K562 (cell line): ENCODE measurements around the gene SYNGR1. TPM values are rescaled to one million over a fixed set of nuclear protein-coding genes. Genes with fewer than 3 reads are reported as not detected.

ENCODE experiments used
- HMG20A ChIP-seq: fragments of 450-650 bp; formaldehyde crosslinking; conservative IDR thresholded peaks from 2 replicates; pipeline ENCODE4 v1.4.0; 2020; ENCODE audit warnings: mild to moderate bottlenecking, mixed read lengths
- HMGN3 ChIP-seq: IDR thresholded peaks from 2 replicates; pipeline ENCODE4 v1.6.1; 2011; ENCODE audit warnings: borderline replicate concordance, low read depth, mild to moderate bottlenecking, mixed read lengths, low read length; ENCODE audit not compliant: insufficient read length; ENCODE audit errors: extremely low read depth
- MCM7 ChIP-seq, 2 experiments: fragments of 450-650 bp; IDR thresholded peaks; 2 replicates each; pipeline ENCODE4 v1.6.1; 2016 to 2018
- NFRKB ChIP-seq: fragments of 450-650 bp; IDR thresholded peaks from 2 replicates; pipeline ENCODE4 v1.6.1; 2016; ENCODE audit warnings: low read depth
- OTX1 ChIP-seq: fragments of 450-650 bp; formaldehyde crosslinking; IDR thresholded peaks from 2 replicates; pipeline ENCODE4 v1.4.0; 2022; ENCODE audit warnings: mild to moderate bottlenecking
- POLR2A ChIP-seq: fragments of 450-650 bp; conservative IDR thresholded peaks from 2 replicates; pipeline ENCODE4 v1.6.1; 2016
- PPARD ChIP-seq: fragments of 250-450 bp; sonication (Bioruptor Pico); IDR thresholded peaks from 2 replicates; pipeline ENCODE4 v1.8.0; 2022; ENCODE audit warnings: inconsistent platforms, mild to moderate bottlenecking, moderate library complexity
- RFX1 ChIP-seq: fragments of 450-650 bp; IDR thresholded peaks from 2 replicates; pipeline ENCODE4 v1.6.1; 2016; ENCODE audit warnings: mild to moderate bottlenecking, moderate library complexity
- ZKSCAN1 ChIP-seq: fragments of 150-350 bp; IDR thresholded peaks from 2 replicates; pipeline ENCODE4 v1.6.1; 2016; ENCODE audit warnings: low read depth, low read length
- ZNF212 ChIP-seq: fragments of 450-650 bp; formaldehyde crosslinking; IDR thresholded peaks from 2 replicates; pipeline ENCODE4 v1.4.0; 2020; ENCODE audit warnings: mild to moderate bottlenecking
- ZNF512 ChIP-seq: IDR thresholded peaks from 2 replicates; pipeline ENCODE4 v1.6.1; 2016; ENCODE audit warnings: missing genetic modification characterization, missing compliant biosample characterization
- ZNF668 ChIP-seq: fragments of 250-450 bp; sonication (Bioruptor Pico); IDR thresholded peaks from 2 replicates; pipeline ENCODE4 v1.8.0; 2022; ENCODE audit warnings: mild to moderate bottlenecking, inconsistent platforms
- polyA plus RNA-seq, 8 experiments: library from polyadenylated mRNA; depleted of rRNA in 4 of 8; stranded (reverse) in 5 of 8; unstranded in 3 of 8; fragments of >200 nt; fragmentation: Nextera tagmentation in 2 of 8; fragmentation: Illumina TruSeq in 1 of 8; extraction: Ambion mirVana in 2 of 8; extraction: Trizol in 1 of 8; gene quantifications; 2 replicates each; pipeline versions ENCODE4 v1.2.1 to v1.2.3, GENCODE V29; 2011 to 2014; ENCODE audit warnings: inconsistent platforms in 1 of 8, missing spikeins in 1 of 8
- total RNA-seq, 7 experiments: library from RNA; depleted of rRNA in 6 of 7; stranded (reverse); fragments of >200 nt in 6 of 7; fragmentation: Illumina TruSeq in 2 of 7; extraction: Trizol in 2 of 7; gene quantifications; 2 replicates each; pipeline versions ENCODE4 v1.2.1 to v1.2.3, GENCODE V29; 2011 to 2021; ENCODE audit warnings: low replicate concordance in 1 of 7
- TF ChIP-seq, protein P1 (sequence below): fragments of 450-650 bp; IDR thresholded peaks from 2 replicates; pipeline ENCODE4 v1.6.1; 2016; ENCODE audit warnings: mild to moderate bottlenecking, moderate library complexity
- TF ChIP-seq, protein P2 (sequence below): sonication (generic); formaldehyde crosslinking; IDR thresholded peaks from 2 replicates; pipeline ENCODE4 v1.4.0; 2020; ENCODE audit warnings: mild to moderate bottlenecking, missing genetic modification reagents

SYNGR1 gene
- total and polyA plus RNA-seq, 9 of the 15 experiments (the other 6 are each of a cell fraction or from before 2014, with no cell fraction given) = 1.8 to 15.9 (median 5.5) TPM

GRCh38 chr22:39319284-39320022 is 30.3 kb upstream of the SYNGR1 start, which contains the start of gene RPL3 (continued):
- TF ChIP-seq, protein P1, sequence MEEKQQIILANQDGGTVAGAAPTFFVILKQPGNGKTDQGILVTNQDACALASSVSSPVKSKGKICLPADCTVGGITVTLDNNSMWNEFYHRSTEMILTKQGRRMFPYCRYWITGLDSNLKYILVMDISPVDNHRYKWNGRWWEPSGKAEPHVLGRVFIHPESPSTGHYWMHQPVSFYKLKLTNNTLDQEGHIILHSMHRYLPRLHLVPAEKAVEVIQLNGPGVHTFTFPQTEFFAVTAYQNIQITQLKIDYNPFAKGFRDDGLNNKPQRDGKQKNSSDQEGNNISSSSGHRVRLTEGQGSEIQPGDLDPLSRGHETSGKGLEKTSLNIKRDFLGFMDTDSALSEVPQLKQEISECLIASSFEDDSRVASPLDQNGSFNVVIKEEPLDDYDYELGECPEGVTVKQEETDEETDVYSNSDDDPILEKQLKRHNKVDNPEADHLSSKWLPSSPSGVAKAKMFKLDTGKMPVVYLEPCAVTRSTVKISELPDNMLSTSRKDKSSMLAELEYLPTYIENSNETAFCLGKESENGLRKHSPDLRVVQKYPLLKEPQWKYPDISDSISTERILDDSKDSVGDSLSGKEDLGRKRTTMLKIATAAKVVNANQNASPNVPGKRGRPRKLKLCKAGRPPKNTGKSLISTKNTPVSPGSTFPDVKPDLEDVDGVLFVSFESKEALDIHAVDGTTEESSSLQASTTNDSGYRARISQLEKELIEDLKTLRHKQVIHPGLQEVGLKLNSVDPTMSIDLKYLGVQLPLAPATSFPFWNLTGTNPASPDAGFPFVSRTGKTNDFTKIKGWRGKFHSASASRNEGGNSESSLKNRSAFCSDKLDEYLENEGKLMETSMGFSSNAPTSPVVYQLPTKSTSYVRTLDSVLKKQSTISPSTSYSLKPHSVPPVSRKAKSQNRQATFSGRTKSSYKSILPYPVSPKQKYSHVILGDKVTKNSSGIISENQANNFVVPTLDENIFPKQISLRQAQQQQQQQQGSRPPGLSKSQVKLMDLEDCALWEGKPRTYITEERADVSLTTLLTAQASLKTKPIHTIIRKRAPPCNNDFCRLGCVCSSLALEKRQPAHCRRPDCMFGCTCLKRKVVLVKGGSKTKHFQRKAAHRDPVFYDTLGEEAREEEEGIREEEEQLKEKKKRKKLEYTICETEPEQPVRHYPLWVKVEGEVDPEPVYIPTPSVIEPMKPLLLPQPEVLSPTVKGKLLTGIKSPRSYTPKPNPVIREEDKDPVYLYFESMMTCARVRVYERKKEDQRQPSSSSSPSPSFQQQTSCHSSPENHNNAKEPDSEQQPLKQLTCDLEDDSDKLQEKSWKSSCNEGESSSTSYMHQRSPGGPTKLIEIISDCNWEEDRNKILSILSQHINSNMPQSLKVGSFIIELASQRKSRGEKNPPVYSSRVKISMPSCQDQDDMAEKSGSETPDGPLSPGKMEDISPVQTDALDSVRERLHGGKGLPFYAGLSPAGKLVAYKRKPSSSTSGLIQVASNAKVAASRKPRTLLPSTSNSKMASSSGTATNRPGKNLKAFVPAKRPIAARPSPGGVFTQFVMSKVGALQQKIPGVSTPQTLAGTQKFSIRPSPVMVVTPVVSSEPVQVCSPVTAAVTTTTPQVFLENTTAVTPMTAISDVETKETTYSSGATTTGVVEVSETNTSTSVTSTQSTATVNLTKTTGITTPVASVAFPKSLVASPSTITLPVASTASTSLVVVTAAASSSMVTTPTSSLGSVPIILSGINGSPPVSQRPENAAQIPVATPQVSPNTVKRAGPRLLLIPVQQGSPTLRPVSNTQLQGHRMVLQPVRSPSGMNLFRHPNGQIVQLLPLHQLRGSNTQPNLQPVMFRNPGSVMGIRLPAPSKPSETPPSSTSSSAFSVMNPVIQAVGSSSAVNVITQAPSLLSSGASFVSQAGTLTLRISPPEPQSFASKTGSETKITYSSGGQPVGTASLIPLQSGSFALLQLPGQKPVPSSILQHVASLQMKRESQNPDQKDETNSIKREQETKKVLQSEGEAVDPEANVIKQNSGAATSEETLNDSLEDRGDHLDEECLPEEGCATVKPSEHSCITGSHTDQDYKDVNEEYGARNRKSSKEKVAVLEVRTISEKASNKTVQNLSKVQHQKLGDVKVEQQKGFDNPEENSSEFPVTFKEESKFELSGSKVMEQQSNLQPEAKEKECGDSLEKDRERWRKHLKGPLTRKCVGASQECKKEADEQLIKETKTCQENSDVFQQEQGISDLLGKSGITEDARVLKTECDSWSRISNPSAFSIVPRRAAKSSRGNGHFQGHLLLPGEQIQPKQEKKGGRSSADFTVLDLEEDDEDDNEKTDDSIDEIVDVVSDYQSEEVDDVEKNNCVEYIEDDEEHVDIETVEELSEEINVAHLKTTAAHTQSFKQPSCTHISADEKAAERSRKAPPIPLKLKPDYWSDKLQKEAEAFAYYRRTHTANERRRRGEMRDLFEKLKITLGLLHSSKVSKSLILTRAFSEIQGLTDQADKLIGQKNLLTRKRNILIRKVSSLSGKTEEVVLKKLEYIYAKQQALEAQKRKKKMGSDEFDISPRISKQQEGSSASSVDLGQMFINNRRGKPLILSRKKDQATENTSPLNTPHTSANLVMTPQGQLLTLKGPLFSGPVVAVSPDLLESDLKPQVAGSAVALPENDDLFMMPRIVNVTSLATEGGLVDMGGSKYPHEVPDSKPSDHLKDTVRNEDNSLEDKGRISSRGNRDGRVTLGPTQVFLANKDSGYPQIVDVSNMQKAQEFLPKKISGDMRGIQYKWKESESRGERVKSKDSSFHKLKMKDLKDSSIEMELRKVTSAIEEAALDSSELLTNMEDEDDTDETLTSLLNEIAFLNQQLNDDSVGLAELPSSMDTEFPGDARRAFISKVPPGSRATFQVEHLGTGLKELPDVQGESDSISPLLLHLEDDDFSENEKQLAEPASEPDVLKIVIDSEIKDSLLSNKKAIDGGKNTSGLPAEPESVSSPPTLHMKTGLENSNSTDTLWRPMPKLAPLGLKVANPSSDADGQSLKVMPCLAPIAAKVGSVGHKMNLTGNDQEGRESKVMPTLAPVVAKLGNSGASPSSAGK = no peak
- TF ChIP-seq MCM7 (IDR thresholded peaks at IDR 0.05) (0 out of 4 replicates have a peak, but pooled peaks of 1 of the 2 experiments have one; percentile 35), HMGN3 (peak; percentile 89), POLR2A (peak; percentile 100), ZNF512 (no peak), OTX1 (CRISPR knock-in tag) (no peak), ZKSCAN1 (peak; percentile 25; the same call in 1 of the 2 replicates), NFRKB (peak; percentile 85), PPARD (CRISPR knock-in tag) (no peak), HMG20A (no peak), ZNF212 (CRISPR knock-in tag) (no peak), RFX1 (no peak), ZNF668 (no peak)
- TF ChIP-seq, protein P2, sequence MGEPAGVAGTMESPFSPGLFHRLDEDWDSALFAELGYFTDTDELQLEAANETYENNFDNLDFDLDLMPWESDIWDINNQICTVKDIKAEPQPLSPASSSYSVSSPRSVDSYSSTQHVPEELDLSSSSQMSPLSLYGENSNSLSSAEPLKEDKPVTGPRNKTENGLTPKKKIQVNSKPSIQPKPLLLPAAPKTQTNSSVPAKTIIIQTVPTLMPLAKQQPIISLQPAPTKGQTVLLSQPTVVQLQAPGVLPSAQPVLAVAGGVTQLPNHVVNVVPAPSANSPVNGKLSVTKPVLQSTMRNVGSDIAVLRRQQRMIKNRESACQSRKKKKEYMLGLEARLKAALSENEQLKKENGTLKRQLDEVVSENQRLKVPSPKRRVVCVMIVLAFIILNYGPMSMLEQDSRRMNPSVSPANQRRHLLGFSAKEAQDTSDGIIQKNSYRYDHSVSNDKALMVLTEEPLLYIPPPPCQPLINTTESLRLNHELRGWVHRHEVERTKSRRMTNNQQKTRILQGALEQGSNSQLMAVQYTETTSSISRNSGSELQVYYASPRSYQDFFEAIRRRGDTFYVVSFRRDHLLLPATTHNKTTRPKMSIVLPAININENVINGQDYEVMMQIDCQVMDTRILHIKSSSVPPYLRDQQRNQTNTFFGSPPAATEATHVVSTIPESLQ = peak; percentile 65; the same call in 1 of the 2 replicates
